Adrenal gland (tissue), 12 donors: ENCODE measurements around the gene KLHL10. TPM values are rescaled to one million over a fixed set of nuclear protein-coding genes. Genes with fewer than 3 reads are reported as not detected.

Experiments used
- DNase-seq, 7 donors: peaks; one replicate each; pipeline ENCODE4 v3.0.0-alpha.2; 2019 to 2020
- H3K27ac ChIP-seq, 5 donors: fragments of 200-600 bp; sonication (generic) in 4 of 5; 1 replicate in 3 of 5; 2 replicates in 2 of 5; pipeline versions ENCODE4 v1.5.1 to v1.8.0; 2016 to 2020; ENCODE audit warnings: mild to moderate bottlenecking in 1 of 5
- H3K27me3 ChIP-seq: fragments of 200-600 bp; 2 replicates; pipeline ENCODE4 v1.8.0; 2021
- H3K36me3 ChIP-seq, 2 donors: fragments of 200-600 bp; replicated peaks in 1 of 2; 1 replicate in 1 of 2; 2 replicates in 1 of 2; pipeline versions ENCODE4 v1.5.1 to v1.8.0; 2018 to 2022
- H3K4me1 ChIP-seq, 2 donors: fragments of 200-600 bp; replicated peaks in 1 of 2; 1 replicate in 1 of 2; 2 replicates in 1 of 2; pipeline versions ENCODE4 v1.5.1 to v1.8.0; 2018 to 2021
- H3K4me3 ChIP-seq, 4 donors: fragments of 200-600 bp; sonication (generic) in 3 of 4; one replicate each; pipeline ENCODE4 v1.5.1; 2016 to 2018
- H3K9me3 ChIP-seq, 3 donors: fragments of 200-600 bp; sonication (generic) in 1 of 3; replicated peaks in 1 of 3; 1 replicate in 2 of 3; 2 replicates in 1 of 3; pipeline versions ENCODE4 v1.5.1 to v1.8.0; 2016 to 2021
- CTCF ChIP-seq, 6 experiments: fragments of 450-650 bp in 4 of 6; fragments of 200-600 bp in 2 of 6; sonication (generic) in 1 of 6; IDR thresholded peaks; 1 replicate in 5 of 6; 2 replicates in 1 of 6; pipeline versions ENCODE4 v1.5.1 to v1.8.0; 2016 to 2021; ENCODE audit warnings: antibody characterized with exemption in 6 of 6, mild to moderate bottlenecking in 2 of 6, moderate library complexity in 1 of 6
- POLR2A ChIP-seq, 2 donors: fragments of 450-650 bp; IDR thresholded peaks; one replicate each; pipeline ENCODE4 v1.6.1; 2017; ENCODE audit warnings: antibody characterized with exemption in 2 of 2, mild to moderate bottlenecking in 2 of 2, moderate library complexity in 1 of 2
- WGBS, 4 donors: extraction: QIAGEN DNeasy Blood & Tissue Kit in 2 of 4; methylation state at CpG; one replicate each; pipeline versions ENCODE4 v1.1.5 to v1.1.7; 2013 to 2017; 5-methylcytosine and 5-hydroxymethylcytosine counted together
- intact Hi-C, 2 donors: fragments of 100-400 bp; cut with DNase I; formaldehyde crosslinking; loops; one replicate each; pipeline versions ENCODE4 v1.14.1 to v1.15.0; 2022 to 2023
- polyA plus RNA-seq, 3 donors: library from polyadenylated mRNA; stranded (reverse); fragments of 200-250 nt in 2 of 3; fragments of 350-450 nt in 1 of 3; fragmentation: Illumina TruSeq in 1 of 3; extraction: RNeasy Lipid Tissue Mini Kit (QIAGEN cat#74804) in 1 of 3; gene quantifications; one replicate each; pipeline ENCODE4 v1.2.3, GENCODE V29; 2013 to 2014
- total RNA-seq, 9 donors: library from RNA; depleted of rRNA in 4 of 9; stranded (reverse); fragments of >200 nt in 4 of 9; fragments of 120-200 nt in 1 of 9; fragmentation: NEBNext Ultra II Directional in 1 of 9; extraction: Animal tissue kit (Norgen Biotek cat#: 25700) in 1 of 9; gene quantifications; one replicate each; pipeline versions ENCODE4 v1.1.0 to v1.2.4, GENCODE V29; 2013 to 2023
- donor health status: healthy with polysubstance abuse.
- donor health status: Bipolar disorder and iron deficiency.
- donor health status: DM: yes; HTN: yes; CAD: no.
- donor health status: DM: no; HTN: no; CAD: no.
- donor health status: DM: no; HTN: no; CAD: no.
- donor health status: DM: yes; HTN: yes; CAD: no.

KLHL10 gene
- total and polyA plus RNA-seq, 12 donors, result 0.10 to 0.29 (median 0.24) TPM; not detected in 9

GRCh38 chr17:41860254-41860931 lies 22.8 kb downstream of the KLHL10 start:
- no peak overlapping the region for H3K4me3 ChIP-seq
- no peaks in the 10 kb centered on the region for H3K36me3 ChIP-seq
- H3K27me3 ChIP-seq, result no peaks in the 10 kb centered on the region
- intact Hi-C loops, result no loop called here
- DNase-seq, result no peak
- H3K4me1 ChIP-seq, result peaks cover 6 to 38% of the 10 kb centered on the region in 2 donors
- H3K27ac ChIP-seq, result no peak overlapping the region
- WGBS, 4 donors, result 78 to 90% (median 82%) methylated on average over 3 of the region's 3 CpGs
- no peak for TF ChIP-seq POLR2A (IDR thresholded peaks at IDR 0.05)
- no peak for TF ChIP-seq CTCF (IDR thresholded peaks at IDR 0.05)
- H3K9me3 ChIP-seq, result no peaks in the 10 kb centered on the region

- Histone ChIP-seq H3K4me1 (peaks cover 6 to 38% of the 10 kb centered on the region in 2 donors), H3K4me3 (peak overlapping the region in 1 of 4 donors; percentile 76), H3K27ac (no peak overlapping the region), H3K27me3 (no peaks in the 10 kb centered on the region), H3K9me3 (no peaks in the 10 kb centered on the region), H3K36me3 (peaks cover 0 to 11% of the 10 kb centered on the region in 2 donors)
- intact Hi-C loops, result no loop called here
- WGBS, 4 donors, result 62 to 74% (median 64%) methylated on average over 18 of the region's 18 CpGs
- no peak for DNase-seq
- TF ChIP-seq POLR2A (IDR thresholded peaks at IDR 0.05) (no peak), CTCF (IDR thresholded peaks at IDR 0.05) (no peak)
These were observed 25.6 kb downstream of the KLHL10 start for GRCh38 chr17:41863074-41863848.

- TF ChIP-seq POLR2A (IDR thresholded peaks at IDR 0.05) (no peak), CTCF (IDR thresholded peaks at IDR 0.05) (no peak)
- Histone ChIP-seq H3K9me3 (no peaks in the 10 kb centered on the region), H3K27ac (peak overlapping the region in 4 of 5 donors; percentile 89 to 94 (median 92)), H3K27me3 (no peaks in the 10 kb centered on the region), H3K4me3 (peak overlapping the region; percentile 76 to 92 (median 85)), H3K4me1 (peaks cover 6 to 38% of the 10 kb centered on the region in 2 donors), H3K36me3 (peaks cover 0 to 21% of the 10 kb centered on the region in 2 donors)
- intact Hi-C loops, result no loop called here
- peak in 2 of 7 donors; percentile 58 to 80 for DNase-seq
- 1% methylated on average over 23 to 25 of the region's 25 CpGs for WGBS, 4 donors
These were observed 26.8 kb downstream of the KLHL10 start for GRCh38 chr17:41864498-41864835.

DNA sequence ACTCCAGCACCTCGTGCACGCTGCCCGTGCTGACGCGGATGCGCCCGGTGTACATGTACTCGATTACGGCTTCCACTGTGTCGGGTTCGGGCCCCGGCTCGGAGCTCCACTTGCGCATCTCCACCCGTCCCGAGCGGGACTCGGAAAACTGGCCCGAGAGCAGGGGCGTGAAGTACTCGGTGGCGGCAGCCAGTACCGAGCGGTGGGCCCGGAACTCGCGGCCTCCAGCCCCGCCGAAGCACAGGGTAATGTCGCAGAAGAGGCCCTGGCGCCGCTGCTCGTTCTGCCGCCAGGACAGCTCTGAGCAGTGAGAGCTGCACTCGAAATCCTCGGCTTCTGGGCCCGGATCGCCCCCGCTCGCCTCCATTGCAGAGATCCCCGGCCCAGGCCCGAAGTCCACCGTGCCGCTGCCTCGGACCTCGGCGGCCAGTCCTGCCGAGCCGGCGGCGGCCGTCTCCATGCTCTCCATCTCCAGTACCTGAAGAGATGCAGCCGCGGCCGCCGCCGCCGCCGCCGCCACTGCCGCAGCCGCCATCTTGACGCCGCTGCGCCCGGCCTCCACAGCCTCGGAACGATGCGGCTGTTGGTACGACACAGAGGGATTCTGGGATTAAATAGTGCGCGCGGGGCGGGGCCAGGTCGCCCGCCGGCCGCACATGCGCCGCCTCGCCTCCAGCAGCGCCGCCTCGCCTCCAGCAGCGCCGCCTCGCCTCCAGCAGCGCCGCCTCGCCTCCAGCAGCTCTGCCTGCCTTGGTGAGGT lies 27.4 kb downstream of the KLHL10 start, which contains the start of gene KLHL11:
TSS of gene KLHL11 (minus strand) at position 588 of the 760 bp plus-strand sequence. CDS start at position 535, 53 bp downstream.
- peak; percentile 86 to 94 (median 90) for DNase-seq
- Histone ChIP-seq H3K4me1 (peaks cover 6 to 33% of the 10 kb centered on the region in 2 donors), H3K9me3 (no peaks in the 10 kb centered on the region), H3K27ac (peak within 1 kb of the TSS; percentile 72 to 94 (median 91)), H3K4me3 (peak within 1 kb of the TSS; percentile 76 to 92 (median 85)), H3K27me3 (no peaks in the 10 kb centered on the region), H3K36me3 (peaks cover 0 to 26% of the 10 kb centered on the region in 2 donors)
- 0% methylated on average over 6 to 90 of the region's 90 CpGs for WGBS, 4 donors
- intact Hi-C loops, result no loop called here
- peak; percentile 92 to 97 for TF ChIP-seq POLR2A (IDR thresholded peaks at IDR 0.05)
- peak in 1 of 6 experiments; percentile 10 for TF ChIP-seq CTCF (IDR thresholded peaks at IDR 0.05)
